ENCODE results near the gene MATCAP1.

The MATCAP1 gene

DNA sequence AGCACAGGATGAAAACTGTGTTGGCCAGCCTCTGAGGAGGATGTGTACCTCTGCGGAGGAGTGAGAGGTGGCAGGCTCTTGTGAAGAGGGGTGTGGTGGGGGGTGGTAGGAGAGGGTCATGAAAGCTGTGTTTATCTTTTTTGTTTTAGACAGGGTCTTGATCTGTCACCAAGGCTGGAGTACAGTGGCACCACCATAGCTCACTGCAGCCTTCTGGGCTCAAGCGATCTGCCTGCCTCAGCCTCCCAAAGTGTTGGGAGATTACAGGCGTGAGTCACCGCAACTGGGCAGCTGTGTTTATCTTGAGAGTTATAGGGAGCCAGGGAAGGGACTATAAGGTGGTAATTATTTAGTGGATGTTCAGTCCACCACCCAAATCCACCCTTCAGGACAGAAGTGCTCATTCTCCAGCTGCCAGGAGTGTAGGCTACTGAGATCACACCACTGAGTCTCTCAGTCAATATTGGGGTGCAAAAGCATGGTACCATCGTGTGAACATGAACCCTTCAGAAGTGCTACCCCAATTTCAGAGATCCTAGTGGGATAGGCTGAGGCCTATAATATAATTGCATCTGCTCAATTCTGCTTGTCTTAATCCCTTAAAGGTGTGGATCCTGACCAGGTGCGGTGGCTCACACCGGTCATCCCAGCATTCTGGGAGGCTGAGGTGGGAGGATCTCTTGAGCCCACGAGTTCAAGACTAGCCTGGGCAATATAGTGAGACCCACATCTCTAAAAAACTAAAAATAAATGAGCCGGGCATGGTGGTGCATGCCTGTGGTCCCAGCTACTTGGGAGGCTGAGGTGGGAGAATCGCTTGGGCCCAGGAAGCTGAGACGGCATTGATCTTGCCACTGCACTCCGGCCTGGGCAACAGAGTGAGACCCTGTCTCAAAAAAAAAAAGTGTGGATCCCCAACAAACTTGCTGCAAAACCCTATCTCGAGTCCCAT, 7.0 kb upstream of the MATCAP1 start:
- DNase-seq = no peak

DNA sequence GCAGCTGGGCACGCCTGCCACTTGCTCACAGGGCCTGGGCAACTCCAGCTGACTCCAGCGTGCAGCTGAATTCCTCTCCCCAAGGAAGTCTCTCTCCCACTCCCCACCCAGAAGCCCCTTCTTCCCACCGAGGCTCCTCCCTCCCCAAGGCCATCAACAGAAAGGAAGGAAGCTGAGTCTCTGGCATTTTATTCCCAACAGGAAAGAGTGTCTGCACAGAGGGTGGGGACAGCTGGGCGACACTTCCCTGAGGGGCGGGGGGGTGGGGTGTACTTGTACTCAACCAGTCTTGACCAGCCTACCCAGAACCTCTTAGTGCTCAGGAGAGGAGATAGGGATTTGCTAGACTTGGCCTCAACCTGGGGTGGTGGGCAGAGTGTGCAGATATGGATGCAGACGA, 6.3 kb upstream of the MATCAP1 start, which contains the start of gene EXOC3L1:
TSS of gene EXOC3L1 (minus strand) at position 96 of the 400 bp plus-strand sequence. CDS start 460 bp downstream, outside the sequence.
- no peak for DNase-seq

DNA sequence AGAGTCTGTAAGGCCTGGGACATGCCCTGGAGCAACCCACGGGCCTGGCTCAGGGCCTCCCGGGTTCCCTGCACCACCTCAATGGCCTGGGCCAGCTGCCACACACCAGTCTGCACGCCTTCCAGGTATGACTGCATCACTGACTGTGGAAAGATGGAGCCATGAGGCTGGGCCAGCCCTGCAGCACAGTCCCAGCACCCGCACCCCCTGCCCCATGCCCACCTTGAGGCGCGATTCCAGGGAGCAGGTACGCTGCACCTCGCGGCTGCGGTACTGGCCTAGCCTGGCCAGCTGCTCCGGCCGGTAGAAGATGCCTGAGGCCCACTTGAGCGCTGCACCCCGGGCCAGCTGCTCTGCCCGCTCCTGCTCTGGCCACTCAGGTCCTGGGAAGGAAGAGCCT, 5.0 kb upstream of the MATCAP1 start:
- DNase-seq = no peak

DNA sequence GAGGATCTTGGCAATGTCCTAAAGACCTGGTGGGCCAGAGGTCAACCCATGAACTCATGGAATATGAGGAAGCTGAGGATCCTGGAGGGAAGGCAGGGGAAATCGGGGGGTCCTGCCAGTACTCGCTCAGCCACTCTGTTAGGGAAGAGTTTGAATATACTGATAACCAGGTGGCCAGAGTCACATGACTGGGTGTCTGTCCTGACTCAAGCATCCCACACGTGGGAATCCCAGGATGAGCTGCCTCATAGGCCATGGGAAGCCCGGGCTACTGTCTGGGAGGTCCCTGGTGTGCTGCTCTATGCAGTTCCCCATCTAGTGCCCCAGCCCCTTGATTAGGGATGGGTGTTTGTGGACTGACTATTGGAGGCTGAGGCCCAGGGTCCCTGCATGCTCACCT, 4.6 kb upstream of the MATCAP1 start:
- no peak for DNase-seq

DNA sequence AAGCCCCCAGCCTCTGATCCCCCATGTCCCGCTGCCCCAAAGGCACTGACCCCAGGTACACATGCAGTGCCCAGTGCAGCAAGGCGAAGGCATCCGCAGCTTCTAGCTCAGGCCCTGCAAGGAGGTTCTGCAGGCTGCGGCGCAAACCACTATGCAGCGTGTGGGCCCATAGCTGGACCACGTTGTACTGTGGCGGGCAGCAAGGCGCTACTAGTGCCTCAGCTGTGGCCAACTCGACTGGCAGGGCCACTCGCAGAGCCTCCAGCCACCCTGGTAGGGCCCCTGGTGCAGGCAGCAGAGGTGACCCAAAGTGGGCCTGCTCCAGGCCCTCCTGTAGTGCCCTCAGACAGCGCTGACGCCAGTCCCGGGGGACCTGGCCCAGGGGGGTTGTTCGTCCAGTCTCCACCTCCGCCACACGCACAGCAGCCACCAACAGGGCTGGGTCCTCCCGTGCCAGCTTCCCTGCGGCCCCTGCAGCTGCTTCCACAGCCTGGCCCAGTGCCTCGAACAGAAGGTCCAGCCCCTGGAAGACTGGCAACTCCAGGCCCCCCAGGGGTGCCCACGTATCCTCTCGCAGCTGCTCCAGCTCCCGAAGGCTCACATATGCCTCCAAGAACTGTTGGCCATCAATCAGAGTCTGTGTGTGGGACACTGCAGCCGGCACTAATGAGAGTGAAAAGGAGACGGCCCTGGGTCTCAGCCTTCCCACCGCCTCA, 3.6 kb upstream of the MATCAP1 start:
- DNase-seq = no peak

DNA sequence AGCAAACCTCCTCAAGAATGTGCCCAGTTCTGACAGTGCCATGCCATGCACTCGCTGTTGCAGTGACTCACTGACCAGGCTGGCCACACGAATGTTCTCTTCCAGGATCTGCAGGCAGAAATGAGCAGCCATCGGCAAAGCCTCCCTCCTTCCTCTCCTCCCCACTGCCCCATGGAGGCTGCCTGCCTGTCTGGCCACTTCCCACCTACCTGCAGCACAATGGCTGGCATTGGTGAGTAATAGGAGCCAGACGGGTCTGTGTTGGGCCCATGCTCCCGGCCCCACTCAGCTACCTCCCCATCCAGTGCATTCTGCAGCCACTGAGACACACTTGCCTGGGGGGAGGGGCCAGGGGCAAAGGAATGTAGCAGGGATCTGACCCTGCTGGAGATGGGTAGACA, 2.8 kb upstream of the MATCAP1 start:
- DNase-seq = no peak

DNA sequence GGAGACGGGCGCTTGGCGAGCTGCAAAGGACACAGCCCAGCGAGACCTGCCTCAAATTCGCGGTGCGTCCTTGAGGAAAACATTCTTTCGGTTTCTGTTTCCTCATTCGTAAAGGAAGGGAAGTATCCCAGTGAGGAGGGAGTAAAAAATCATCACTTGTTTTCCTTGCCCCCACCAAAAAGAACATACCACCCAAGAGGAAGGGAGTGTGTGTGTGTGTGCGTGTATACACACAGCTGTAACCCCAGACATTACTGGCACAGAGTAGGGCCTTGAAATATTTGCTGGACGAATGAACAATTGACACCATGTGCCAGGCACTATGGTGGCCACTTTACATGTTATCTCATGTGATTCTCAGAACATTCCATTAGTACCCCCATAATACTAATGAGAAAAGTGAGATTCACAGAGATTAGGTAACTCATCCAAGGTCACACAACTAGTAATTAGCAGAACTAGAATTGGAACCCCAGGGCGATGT, 1.9 kb upstream of the MATCAP1 start:
- DNase-seq = no peak

DNA sequence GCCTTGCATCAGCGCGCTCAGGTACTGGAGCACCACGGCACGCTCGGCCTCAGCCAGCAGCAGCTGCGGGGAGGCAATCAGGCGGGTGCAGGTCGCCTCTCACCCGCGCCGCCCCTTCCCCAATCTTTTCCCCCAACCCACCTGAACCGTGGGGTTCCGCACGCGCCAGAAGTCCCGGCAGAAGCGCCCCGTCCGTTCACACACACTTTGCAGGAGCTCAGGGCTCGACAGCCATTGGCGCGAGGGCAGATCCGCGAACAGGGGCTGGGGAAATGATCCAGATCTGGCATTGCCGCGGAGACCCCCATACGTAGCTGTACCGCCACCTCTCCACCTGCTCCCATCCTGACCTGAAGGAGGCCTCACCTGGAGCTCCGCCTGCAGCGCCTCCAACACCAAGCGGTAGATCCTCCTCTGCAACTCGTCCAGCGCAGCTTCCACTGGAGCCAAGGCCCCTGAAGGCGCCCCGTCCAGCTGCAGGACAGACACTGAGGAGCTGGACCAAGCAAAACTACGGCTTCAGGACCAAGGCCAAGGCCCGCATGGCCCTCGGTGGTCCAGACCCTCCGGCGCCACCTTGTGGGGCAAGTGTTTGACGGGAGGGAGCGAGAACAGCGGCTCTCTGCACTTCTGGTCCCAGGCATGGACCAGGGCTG, 1.4 kb upstream of the MATCAP1 start:
- DNase-seq = peak; percentile 66

DNA sequence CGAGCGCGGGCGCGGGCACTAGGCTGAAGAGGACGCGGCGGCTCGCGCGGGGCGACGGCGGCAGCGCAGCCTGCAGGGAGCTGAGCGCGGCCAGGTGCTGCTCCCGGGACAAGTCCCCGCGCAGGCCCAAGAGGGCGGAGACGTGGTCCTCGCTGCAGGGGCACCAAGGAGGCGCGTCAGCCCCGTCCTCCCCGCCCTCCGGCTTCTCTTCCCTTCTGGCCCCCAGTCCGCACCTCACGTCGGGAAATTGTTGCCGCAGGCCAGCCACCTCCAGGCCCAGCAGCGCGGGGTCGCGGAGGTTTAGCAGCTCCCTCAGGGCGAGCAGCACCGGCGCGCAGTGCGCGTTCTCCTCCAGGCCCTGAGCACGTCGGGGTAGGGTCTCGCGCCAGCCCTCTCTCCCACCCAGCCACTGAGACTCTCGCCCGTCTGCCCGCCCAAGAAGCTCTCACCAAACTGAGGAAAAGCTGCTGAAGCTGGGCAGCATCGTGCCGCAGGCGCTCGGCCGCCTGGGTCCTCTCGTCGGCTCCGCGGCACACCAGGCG, 761 bp upstream of the MATCAP1 start:
- DNase-seq = no peak

DNA sequence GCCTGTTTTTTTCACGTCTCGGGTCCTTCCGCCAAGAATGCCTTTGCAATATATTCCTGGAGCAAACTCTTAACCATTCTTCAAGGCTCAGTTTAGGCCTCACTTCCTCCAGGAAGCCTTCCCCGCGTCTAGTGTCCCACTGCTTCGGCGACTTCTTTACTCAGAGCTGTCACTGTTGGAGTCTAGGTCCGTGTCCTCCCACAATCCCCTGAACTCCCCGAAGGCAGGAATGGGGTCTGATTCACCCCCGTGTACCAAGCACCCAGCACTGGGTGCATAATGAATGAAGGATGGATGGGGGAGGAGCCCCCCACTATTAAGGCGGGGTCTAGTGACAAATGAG, 508 bp downstream of the MATCAP1 start:
- no peak for DNase-seq

DNA sequence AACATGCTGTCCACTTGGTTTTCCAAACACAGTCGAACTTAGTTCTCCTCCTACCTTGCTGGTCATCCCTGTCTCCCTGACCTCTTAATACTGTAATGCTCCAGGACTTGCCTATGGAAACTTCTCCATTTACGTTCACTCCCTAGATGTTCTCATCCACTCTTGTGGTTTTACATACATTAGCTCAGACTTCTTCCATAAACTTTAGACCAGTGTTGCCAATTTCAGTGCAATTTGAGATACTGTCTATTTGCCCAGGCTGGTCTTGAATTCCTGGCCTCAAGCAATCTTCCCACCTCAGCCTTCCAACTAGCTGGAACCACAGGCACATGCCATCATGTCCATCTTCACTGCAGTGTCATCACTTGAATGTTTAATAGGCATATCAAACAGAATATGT, 1.5 kb downstream of the MATCAP1 start:
- DNase-seq = no peak

DNA sequence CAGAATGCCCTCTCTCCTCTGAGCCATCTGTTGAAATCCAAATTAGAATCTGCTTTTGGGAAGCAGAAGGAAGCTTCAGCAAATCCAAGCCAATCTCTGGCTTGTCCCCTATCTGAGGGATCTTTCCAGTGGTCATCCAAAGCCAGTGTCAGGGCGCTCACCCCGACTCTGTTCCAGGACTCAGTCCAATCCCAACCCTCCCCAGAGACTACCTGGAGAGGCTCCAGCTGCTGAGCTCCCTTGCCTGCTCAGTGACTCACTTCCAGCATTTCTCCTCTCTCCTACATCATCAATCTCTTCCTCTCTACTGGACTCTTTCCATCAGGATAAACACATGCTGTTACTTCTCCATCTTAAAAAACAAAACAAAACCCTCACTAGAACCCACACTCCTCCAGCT, 2.4 kb downstream of the MATCAP1 start:
- no peak for DNase-seq

DNA sequence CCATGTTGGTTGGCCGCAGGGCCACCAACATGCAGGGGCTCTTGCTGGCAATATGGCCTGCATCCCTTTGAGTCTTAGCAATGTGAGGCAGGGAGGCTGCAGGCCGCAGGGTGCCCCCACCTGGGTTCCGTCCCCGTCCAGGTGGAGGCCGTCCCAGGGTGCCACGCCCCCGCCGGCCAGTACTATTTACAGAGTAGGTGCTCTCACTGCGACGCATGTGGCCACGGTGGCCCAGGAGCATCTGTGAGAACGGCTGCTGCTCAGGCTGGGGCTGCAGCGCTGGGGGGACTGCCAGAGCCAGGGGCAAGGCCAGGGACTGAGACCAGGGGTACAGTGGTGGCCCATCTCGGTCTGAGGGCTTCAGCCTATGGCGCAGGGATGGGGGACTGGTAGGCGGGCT, 3.6 kb downstream of the MATCAP1 start:
- no peak for DNase-seq

DNA sequence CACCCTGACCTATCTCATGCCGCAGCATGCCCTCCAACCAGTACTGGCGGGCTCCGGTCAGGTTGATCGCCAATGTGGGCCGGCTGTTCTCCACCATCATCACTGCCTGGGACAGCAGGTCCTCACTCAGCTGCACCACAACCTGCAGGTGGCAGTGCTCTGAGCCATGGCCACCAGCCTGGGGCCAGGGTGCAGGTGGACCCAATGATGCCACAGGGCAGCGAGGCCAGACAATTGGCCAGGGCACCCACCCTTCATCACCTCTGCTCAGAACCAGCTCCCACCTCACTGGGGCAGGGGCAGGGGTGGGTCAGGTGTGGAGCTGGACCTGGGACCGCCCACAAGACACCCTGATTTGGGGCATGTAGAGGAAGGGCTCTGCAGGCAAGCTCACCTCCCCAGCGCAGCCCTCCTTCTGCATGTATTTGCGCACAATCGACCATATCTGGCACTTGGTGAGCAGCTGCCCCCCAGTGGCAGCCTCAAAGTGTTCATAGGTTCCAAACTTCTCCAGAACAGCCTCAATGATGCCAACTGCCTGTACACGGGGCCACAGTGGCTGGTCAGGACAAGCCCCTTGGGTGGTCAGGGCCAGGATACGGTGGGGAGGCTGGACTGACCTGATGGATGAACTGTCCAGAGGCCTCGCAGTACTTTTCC, 4.2 kb downstream of the MATCAP1 start:
- DNase-seq = no peak

DNA sequence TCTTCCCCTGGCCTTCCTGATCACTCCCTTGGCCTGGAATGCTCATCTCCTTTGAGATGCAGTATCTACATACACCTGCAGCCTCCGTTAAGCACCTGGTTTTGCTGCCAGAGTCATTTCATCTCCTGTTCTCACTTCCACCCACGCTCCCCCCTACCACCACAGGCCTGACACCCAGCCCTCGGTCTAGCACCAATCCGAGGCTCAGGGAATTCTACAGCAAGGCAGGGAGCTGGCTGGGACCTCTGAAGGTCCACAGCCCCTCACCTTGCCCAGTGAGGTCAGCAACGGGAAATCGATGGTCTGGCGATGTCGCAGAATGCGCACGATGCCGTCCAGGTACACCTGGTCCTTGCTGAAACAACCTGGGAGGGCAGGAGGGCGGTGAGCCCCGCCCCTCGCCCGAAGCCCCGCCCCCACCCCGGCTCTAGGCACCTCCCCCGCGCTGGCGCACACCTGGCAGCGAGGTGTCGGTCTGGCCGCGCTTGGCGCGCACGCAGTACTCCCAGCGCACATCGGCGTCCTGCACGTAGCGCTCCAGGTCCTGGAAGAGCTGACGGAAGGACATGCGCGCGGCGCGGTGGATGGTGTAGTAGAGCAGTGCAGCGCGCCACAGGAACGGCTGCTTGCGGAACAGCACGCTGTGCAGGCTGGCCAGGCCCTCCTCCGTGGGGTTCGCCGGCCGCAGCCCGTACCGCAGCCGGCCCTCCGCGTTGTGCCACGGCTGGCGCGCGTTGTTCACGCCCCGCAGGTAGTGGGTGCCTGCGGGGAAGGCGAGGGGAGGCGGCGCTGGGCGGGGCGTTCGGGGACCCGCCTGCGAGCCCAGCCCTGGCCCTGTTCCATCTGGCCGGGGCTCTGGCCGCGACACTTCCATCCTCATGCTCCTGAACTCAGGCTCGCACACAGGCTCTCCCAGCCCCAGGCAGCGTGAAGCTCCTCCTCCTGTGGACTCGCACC, 5.7 kb downstream of the MATCAP1 start:
- DNase-seq = no peak

DNA sequence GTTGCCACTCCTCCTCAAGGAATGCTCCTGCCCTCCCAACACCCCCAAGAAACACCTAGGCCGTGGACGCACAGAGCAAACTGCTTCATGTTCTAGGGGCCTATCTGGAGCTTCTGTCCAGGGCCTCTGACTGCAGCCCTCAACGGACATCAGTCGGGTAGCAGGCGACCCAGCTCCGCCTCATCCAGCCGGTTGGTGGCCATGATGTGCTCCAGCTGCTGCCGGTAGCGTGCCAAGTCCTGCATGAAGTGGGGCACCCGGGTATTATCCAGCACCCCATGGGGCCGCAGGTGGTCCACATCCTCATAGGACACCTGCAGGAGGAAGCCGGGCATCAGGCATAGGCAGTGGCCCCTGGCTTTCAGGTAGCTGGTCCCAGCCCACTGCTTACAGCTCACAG, 7.1 kb downstream of the MATCAP1 start:
- no peak for DNase-seq

DNA sequence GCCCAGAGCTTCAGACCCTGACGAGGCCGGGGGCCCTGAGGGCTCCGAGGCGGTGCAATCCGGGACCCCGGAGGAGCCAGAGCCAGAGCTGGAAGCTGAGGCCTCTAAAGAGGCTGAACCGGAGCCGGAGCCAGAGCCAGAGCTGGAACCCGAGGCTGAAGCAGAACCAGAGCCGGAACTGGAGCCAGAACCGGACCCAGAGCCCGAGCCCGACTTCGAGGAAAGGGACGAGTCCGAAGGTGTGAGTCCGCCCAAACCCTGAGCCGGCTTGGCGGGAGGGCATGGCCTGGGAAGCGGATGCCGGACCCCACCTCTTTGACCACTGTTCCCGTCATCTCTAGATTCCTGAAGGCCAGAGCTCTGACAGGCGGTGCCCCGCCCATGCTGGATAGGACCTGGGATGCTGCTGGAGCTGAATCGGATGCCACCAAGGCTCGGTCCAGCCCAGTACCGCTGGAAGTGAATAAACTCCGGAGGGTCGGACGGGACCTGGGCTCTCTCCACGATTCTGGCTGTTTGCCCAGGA, 9.0 kb downstream of the MATCAP1 start:
- no peak for DNase-seq

DNA sequence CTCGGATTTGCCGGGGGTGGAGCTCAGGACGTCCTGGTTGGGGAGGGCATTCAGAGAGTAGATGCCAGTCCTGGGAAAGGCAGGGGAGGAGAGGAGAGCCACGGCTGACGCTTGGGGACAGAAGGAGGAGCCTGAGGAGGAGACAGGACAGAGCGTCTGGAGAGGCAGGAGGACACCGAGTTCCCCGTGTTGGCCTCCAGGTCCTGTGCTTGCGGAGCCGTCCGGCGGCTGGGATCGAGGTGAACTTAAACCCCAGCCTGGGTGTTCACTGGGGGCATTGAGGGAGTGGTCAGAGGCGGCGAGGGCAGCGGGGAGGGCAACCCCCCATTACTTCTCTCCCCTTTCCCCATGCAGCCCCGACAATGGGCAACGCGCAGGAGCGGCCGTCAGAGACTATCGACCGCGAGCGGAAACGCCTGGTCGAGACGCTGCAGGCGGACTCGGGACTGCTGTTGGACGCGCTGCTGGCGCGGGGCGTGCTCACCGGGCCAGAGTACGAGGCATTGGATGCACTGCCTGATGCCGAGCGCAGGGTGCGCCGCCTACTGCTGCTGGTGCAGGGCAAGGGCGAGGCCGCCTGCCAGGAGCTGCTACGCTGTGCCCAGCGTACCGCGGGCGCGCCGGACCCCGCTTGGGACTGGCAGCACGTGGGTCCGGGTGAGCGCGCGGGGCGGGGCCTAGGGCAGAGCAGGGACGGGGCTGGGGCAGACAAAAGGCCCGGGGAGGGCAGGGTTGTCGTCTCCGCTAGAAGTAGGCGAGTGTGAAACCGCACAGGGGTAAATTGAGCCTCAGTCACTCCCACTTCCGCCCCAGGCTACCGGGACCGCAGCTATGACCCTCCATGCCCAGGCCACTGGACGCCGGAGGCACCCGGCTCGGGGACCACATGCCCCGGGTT, 9.7 kb downstream of the MATCAP1 start:
- DNase-seq = peak; percentile 46

DNA sequence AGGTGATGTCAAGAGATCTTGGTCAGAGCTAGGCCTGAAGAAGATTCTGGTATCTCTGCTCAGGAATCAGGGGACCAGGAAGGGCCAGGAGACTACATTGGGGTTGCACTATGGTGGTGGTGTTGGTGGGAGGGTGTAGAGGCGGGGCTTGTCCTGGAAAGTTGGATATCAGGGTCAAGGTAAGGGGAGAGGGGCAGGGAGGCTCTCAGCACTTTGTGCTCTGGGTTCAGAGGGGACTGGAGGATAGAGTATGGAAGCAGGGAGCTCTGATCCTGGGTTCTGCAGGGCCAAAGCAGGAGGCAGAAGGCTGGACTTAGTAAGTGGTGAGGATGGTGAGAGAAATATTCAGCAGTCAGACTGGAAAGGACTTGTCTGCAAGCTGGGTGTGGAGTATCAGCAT, 10.4 kb downstream of the MATCAP1 start:
- no peak for DNase-seq

Measured in NK-92 treated with Interleukin-12 subunit alpha and Interleukin-12 subunit beta, amount 100 ng/mL, for 24 hours (cell line).